Activated B cell treated with CpG ODN at 0.5 μM for 24 hours (primary cell): ENCODE results near the gene RAP1GDS1. TPM values are rescaled to one million over a fixed set of nuclear protein-coding genes. Genes with fewer than 3 reads are reported as not detected.

Experiments used
- ATAC-seq: fragments of 200-7000 bp; cut with Tn5 transposase; one replicate; pipeline ENCODE4 v1.10.0; 2021; ENCODE audit warnings: low read depth, mild to moderate bottlenecking, moderate library complexity
- CTCF ChIA-PET: fragments of 350-600 bp; sonication (Branson Sonifier 250); formaldehyde crosslinking; loops from one replicate; lab custom pipeline; 2021; ENCODE audit warnings: antibody characterized with exemption; lab: Charles Lee
- POLR2A ChIA-PET: fragments of 350-600 bp; sonication (Branson Sonifier 250); formaldehyde crosslinking; loops from one replicate; lab custom pipeline; 2021; ENCODE audit warnings: antibody characterized with exemption; lab: Charles Lee
- DNase-seq: peaks from one replicate; pipeline ENCODE4 v3.0.0; 2022
- H3K27ac Mint-ChIP-seq: one replicate; pipeline ENCODE4 v1.8.0; 2020; ENCODE audit warnings: mixed read lengths
- H3K27me3 Mint-ChIP-seq: one replicate; pipeline ENCODE4 v1.8.0; 2021; ENCODE audit warnings: mixed read lengths
- H3K36me3 Mint-ChIP-seq: one replicate; pipeline ENCODE4 v1.8.0; 2021; ENCODE audit warnings: low read depth, mixed read lengths
- H3K4me1 Mint-ChIP-seq: one replicate; pipeline ENCODE4 v1.8.0; 2021; ENCODE audit warnings: mixed read lengths
- H3K4me3 Mint-ChIP-seq: one replicate; pipeline ENCODE4 v1.8.0; 2020; ENCODE audit warnings: mild to moderate bottlenecking, mixed read lengths
- H3K9me3 Mint-ChIP-seq: one replicate; pipeline ENCODE4 v1.8.0; 2020; ENCODE audit warnings: mixed read lengths
- CTCF ChIP-seq: fragments of 200-600 bp; IDR thresholded peaks from one replicate; pipeline ENCODE4 v1.8.0; 2022; ENCODE audit warnings: antibody characterized with exemption, mild to moderate bottlenecking
- intact Hi-C: fragments of 100-400 bp; cut with micrococcal nuclease; formaldehyde crosslinking; loops from one replicate; pipeline ENCODE4 v1.15.1; 2024
- total RNA-seq: library from RNA; stranded (reverse); gene quantifications from 2 replicates; pipeline ENCODE4 v1.2.3, GENCODE V29; 2022

The RAP1GDS1 gene
- total RNA-seq, 1 donor from 2014 or later = 54.6 TPM

GRCh38 chr4:98341309-98341708 is 80.1 kb downstream of the RAP1GDS1 start:
- TF ChIP-seq CTCF = no peak
- H3K27ac Mint-ChIP-seq = no peak overlapping the region
- peaks cover 32% of the 10 kb centered on the region for H3K36me3 Mint-ChIP-seq
- ChIA-PET POLR2A (no interaction called here), CTCF (no interaction called here)
- H3K4me3 Mint-ChIP-seq = no peak overlapping the region
- intact Hi-C loops = no loop called here
- H3K4me1 Mint-ChIP-seq = peaks cover 10% of the 10 kb centered on the region
- DNase-seq (no peak), ATAC-seq (no peak)
- no peaks in the 10 kb centered on the region for H3K27me3 Mint-ChIP-seq
- H3K9me3 Mint-ChIP-seq = peaks cover 2% of the 10 kb centered on the region

- H3K27ac Mint-ChIP-seq = no peak overlapping the region
- H3K9me3 Mint-ChIP-seq = peaks cover 5% of the 10 kb centered on the region
- H3K4me3 Mint-ChIP-seq = no peak overlapping the region
- ChIA-PET POLR2A (no interaction called here), CTCF (no interaction called here)
- ATAC-seq (no peak), DNase-seq (no peak)
- H3K4me1 Mint-ChIP-seq = peaks cover 10% of the 10 kb centered on the region
- H3K27me3 Mint-ChIP-seq = no peaks in the 10 kb centered on the region
- intact Hi-C loops = no loop called here
- TF ChIP-seq CTCF = no peak
- peaks cover 39% of the 10 kb centered on the region for H3K36me3 Mint-ChIP-seq
Observed at GRCh38 chr4:98343626-98344025, 82.4 kb downstream of the RAP1GDS1 start.

- no peak for DNase-seq
- Mint-ChIP-seq H3K27me3 (no peaks in the 10 kb centered on the region), H3K27ac (no peak overlapping the region), H3K9me3 (peaks cover 3% of the 10 kb centered on the region), H3K4me3 (no peak overlapping the region), H3K36me3 (peaks cover 37% of the 10 kb centered on the region), H3K4me1 (peaks cover 8% of the 10 kb centered on the region)
- ChIA-PET CTCF (no interaction called here), POLR2A (interaction anchor here (1.0 kb wide), 1 partner anchor 85 kb away, joined by 3 read pairs; the partner anchor contains the start of gene RAP1GDS1)
- intact Hi-C loops = no loop called here
- TF ChIP-seq CTCF = no peak
- ATAC-seq = no peak
Observed at GRCh38 chr4:98345838-98346237, 84.7 kb downstream of the RAP1GDS1 start.

- peaks cover 37% of the 10 kb centered on the region for H3K36me3 Mint-ChIP-seq
- H3K4me1 Mint-ChIP-seq = peaks cover 21% of the 10 kb centered on the region
- POLR2A ChIA-PET = no interaction called here
- H3K4me3 Mint-ChIP-seq = peak overlapping the region; percentile 55
- CTCF ChIA-PET = no interaction called here
- DNase-seq (no peak), ATAC-seq (no peak)
- TF ChIP-seq CTCF = no peak
- H3K27me3 Mint-ChIP-seq = no peaks in the 10 kb centered on the region
- intact Hi-C loops = loop anchor here (10.0 kb wide), 1 partner anchor 198 kb away; no protein-coding TSS in a partner anchor
- peak overlapping the region; percentile 19 for H3K27ac Mint-ChIP-seq
- peaks cover 3% of the 10 kb centered on the region for H3K9me3 Mint-ChIP-seq
Observed at GRCh38 chr4:98352396-98352795, 91.2 kb downstream of the RAP1GDS1 start.

- H3K9me3 Mint-ChIP-seq = peaks cover 3% of the 10 kb centered on the region
- CTCF ChIA-PET = no interaction called here
- H3K36me3 Mint-ChIP-seq = peaks cover 33% of the 10 kb centered on the region
- intact Hi-C loops = loop anchor here (10.0 kb wide), 1 partner anchor 198 kb away; no protein-coding TSS in a partner anchor
- ATAC-seq (no peak), DNase-seq (no peak)
- no peak for TF ChIP-seq CTCF
- no peaks in the 10 kb centered on the region for H3K27me3 Mint-ChIP-seq
- POLR2A ChIA-PET = interaction anchor here (0.5 kb wide), 1 partner anchor 576 kb away, joined by 7 read pairs; the partner anchor contains the start of gene EIF4E
- peaks cover 21% of the 10 kb centered on the region for H3K4me1 Mint-ChIP-seq
- peak overlapping the region; percentile 55 for H3K4me3 Mint-ChIP-seq
- H3K27ac Mint-ChIP-seq = peak overlapping the region; percentile 19
Observed at GRCh38 chr4:98352940-98353339, 91.8 kb downstream of the RAP1GDS1 start.
